Mammary epithelial cell (primary cell): ENCODE results near the gene AIG1.

Experiments used
- CTCF ChIP-seq, 2 donors: IDR thresholded peaks in 1 of 2; conservative IDR thresholded peaks in 1 of 2; 2 replicates each; pipeline ENCODE4 v1.5.1; 2011 to 2012; ENCODE audit warnings: inconsistent platforms in 2 of 2, low read length in 2 of 2, mild to moderate bottlenecking in 2 of 2, control low read depth in 1 of 2, low read depth in 1 of 2; ENCODE audit not compliant: insufficient read depth in 1 of 2; ENCODE audit errors: extremely low read depth in 1 of 2
- EZH2 ChIP-seq: IDR thresholded peaks from 2 replicates; pipeline ENCODE4 v1.6.1; 2012; ENCODE audit warnings: low read length, inconsistent platforms, borderline replicate concordance

- TF ChIP-seq CTCF (conservative IDR thresholded peaks at IDR 0.05 in 1 of 2, IDR thresholded peaks at IDR 0.05 in 1 of 2; ENCODE audit: extremely low read depth in 1 of 2, insufficient read depth in 1 of 2, low read depth in 1 of 2, low read length in 2 of 2) (no peak), EZH2 (no peak)
Measured at GRCh38 chr6:143163621-143164020, 102.9 kb downstream of the AIG1 start.
